ENCODE results near the gene GTPBP6. TPM values are rescaled to one million over a fixed set of nuclear protein-coding genes. Genes with fewer than 3 reads are reported as not detected.

The GTPBP6 gene
- total and polyA plus RNA-seq, 8 donors = 31.1 to 63.2 (median 53.1) TPM

GRCh38 chrX:319579-320125 lies 1.1 kb upstream of the GTPBP6 start:
- ATAC-seq = no peak
- Histone ChIP-seq H3K9me3 (no peaks in the 10 kb centered on the region), H3K36me3 (peaks cover 0 to 16% of the 10 kb centered on the region in 2 donors), H3K27me3 (peaks cover 0 to 8% of the 10 kb centered on the region in 2 donors), H3K4me3 (peak overlapping the region; percentile 67 to 89), H3K4me1 (peaks cover 7 to 21% of the 10 kb centered on the region in 2 donors), H3K27ac (peak overlapping the region; percentile 45 to 96)
- DNase-seq = peak in 2 of 4 donors; percentile 49 to 88
- intact Hi-C loops (cut with DNase I) = no loop called here
- TF ChIP-seq CTCF (IDR thresholded peaks at IDR 0.05) = no peak

- ATAC-seq = peak; percentile 79
- Histone ChIP-seq H3K9me3 (no peaks in the 10 kb centered on the region), H3K36me3 (peaks cover 0 to 30% of the 10 kb centered on the region in 2 donors), H3K4me3 (peak overlapping the region; percentile 54 to 89), H3K27me3 (no peaks in the 10 kb centered on the region), H3K4me1 (peaks cover 7 to 20% of the 10 kb centered on the region in 2 donors), H3K27ac (peak overlapping the region; percentile 90 to 96)
- intact Hi-C loops (cut with DNase I) = no loop called here
- peak; percentile 86 to 98 (median 96) for DNase-seq
- TF ChIP-seq CTCF (IDR thresholded peaks at IDR 0.05) = no peak
Measured at GRCh38 chrX:318068-318738, 393 bp downstream of the GTPBP6 start.

GRCh38 chrX:317424-318067 lies 1.1 kb downstream of the GTPBP6 start:
- no peak for TF ChIP-seq CTCF (IDR thresholded peaks at IDR 0.05)
- Histone ChIP-seq H3K4me1 (peaks cover 7 to 16% of the 10 kb centered on the region in 2 donors), H3K27me3 (no peaks in the 10 kb centered on the region), H3K27ac (peak overlapping the region; percentile 90 to 96), H3K9me3 (no peaks in the 10 kb centered on the region), H3K4me3 (peak overlapping the region; percentile 54 to 89), H3K36me3 (peaks cover 0 to 37% of the 10 kb centered on the region in 2 donors)
- DNase-seq (no peak), ATAC-seq (no peak)
- intact Hi-C loops (cut with DNase I) = no loop called here

GRCh38 chrX:316351-317325 lies 2.0 kb downstream of the GTPBP6 start:
- ATAC-seq (no peak), DNase-seq (peak in 2 of 4 donors; percentile 32 to 84)
- TF ChIP-seq CTCF (IDR thresholded peaks at IDR 0.05) = no peak
- H3K4me3 ChIP-seq = no peak overlapping the region
- H3K27ac ChIP-seq = no peak overlapping the region
- H3K27me3 ChIP-seq = no peaks in the 10 kb centered on the region
- H3K9me3 ChIP-seq = no peaks in the 10 kb centered on the region
- intact Hi-C loops (cut with DNase I) = no loop called here
- peaks cover 0 to 46% of the 10 kb centered on the region in 2 donors for H3K36me3 ChIP-seq
- H3K4me1 ChIP-seq = peaks cover 7 to 16% of the 10 kb centered on the region in 2 donors
